ENCODE data around the gene MTPN.

The MTPN gene

DNA sequence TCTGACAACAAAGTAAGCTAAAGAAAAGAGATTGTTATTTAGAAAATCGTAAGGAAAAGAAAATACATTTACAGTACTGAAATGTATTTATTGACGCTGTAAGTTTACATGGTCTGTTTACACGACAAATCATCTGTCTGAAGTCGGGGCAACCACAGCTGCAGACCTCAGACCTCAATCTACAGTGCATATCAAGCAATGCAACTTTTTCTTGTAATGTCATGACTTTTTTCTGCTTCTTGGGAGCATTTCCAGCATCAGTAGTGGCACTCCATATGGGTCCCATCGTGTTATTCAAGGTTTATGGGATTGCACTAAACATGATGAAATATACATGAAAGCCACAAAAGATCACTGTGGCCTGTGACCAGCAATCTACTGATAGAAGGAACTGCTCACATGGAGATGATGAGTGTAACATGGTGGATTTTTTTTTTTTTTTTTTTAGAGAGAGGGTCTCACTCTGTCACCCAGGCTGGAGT lies 77.1 kb downstream of the MTPN start:
- Histone ChIP-seq H3K4me1 (ENCODE audit: insufficient read depth, low read length) (no peaks in the 10 kb centered on the region), H3K36me3 (ENCODE audit: insufficient read depth, low read length) (no peaks in the 10 kb centered on the region), H3K4me3 (ENCODE audit: low read depth in 1 of 2, low read length in 2 of 2) (no peak overlapping the region), H3K27me3 (ENCODE audit: control insufficient read depth in 1 of 2, insufficient read depth in 2 of 2, low read length in 2 of 2) (no peaks in the 10 kb centered on the region), H3K9ac (ENCODE audit: low read length) (no peak overlapping the region), H3K27ac (ENCODE audit: low read depth, low read length) (no peak overlapping the region), H3K9me3 (ENCODE audit: low read length) (no peaks in the 10 kb centered on the region)

DNA sequence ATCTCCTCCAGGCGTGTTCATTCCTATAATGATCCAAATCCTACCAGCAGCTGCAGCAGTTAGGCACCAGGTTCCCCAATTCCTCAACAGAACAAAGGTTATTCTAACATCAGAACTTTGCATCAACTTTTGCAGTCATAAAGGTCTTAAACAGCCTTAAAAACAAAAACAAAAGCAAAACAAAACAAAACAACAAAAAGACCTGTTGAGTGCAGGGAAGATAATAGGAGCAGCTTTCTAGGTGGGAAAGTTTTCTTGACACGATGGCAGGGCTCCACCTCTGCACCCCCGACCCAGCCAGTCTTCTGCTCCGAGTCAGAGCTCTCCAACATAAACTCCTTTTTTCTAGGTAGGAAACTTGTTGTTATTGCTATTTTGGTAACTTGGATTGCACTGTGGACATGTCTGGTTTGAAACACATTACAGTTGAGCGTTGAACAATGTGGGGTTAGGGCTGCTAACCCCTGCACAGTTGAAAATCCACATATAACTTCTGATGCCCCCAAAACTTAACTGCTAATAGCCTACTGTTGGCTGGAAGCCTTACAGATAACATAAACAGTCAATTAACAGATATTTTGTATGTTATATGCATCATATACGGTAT lies 77.6 kb downstream of the MTPN start:
- no peak overlapping the region for H3K9ac ChIP-seq (ENCODE audit: low read length)
- no peaks in the 10 kb centered on the region for H3K36me3 ChIP-seq (ENCODE audit: insufficient read depth, low read length)
- H3K27me3 ChIP-seq (ENCODE audit: control insufficient read depth in 1 of 2, insufficient read depth in 2 of 2, low read length in 2 of 2), result no peaks in the 10 kb centered on the region
- no peak overlapping the region for H3K27ac ChIP-seq (ENCODE audit: low read depth, low read length)
- no peak overlapping the region for H3K4me3 ChIP-seq (ENCODE audit: low read depth in 1 of 2, low read length in 2 of 2)
- H3K4me1 ChIP-seq (ENCODE audit: insufficient read depth, low read length), result no peaks in the 10 kb centered on the region
- no peaks in the 10 kb centered on the region for H3K9me3 ChIP-seq (ENCODE audit: low read length)

DNA sequence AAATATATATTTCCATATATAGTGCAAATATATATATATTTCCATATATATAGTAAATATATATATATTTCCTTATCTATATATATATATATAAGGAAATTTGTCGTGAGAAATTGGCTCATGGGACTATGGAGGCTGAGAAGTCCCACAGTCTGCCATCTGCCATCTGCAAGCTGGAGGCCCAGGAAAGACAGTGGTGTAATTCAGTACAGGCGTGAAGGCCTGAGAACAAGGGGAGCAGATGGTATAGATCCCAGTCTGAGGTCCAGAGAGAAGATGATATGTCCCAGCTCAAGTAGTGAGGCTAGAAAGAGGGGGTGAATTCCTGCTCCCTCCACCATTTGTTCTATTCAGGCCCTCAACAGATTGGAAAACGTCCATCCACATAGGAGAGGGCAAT lies 78.9 kb downstream of the MTPN start:
- Histone ChIP-seq H3K36me3 (ENCODE audit: insufficient read depth, low read length) (no peaks in the 10 kb centered on the region), H3K4me3 (ENCODE audit: low read depth in 1 of 2, low read length in 2 of 2) (no peak overlapping the region), H3K4me1 (ENCODE audit: insufficient read depth, low read length) (no peaks in the 10 kb centered on the region), H3K27me3 (ENCODE audit: control insufficient read depth in 1 of 2, insufficient read depth in 2 of 2, low read length in 2 of 2) (no peaks in the 10 kb centered on the region), H3K27ac (ENCODE audit: low read depth, low read length) (no peak overlapping the region), H3K9me3 (ENCODE audit: low read length) (no peaks in the 10 kb centered on the region), H3K9ac (ENCODE audit: low read length) (no peak overlapping the region)

DNA sequence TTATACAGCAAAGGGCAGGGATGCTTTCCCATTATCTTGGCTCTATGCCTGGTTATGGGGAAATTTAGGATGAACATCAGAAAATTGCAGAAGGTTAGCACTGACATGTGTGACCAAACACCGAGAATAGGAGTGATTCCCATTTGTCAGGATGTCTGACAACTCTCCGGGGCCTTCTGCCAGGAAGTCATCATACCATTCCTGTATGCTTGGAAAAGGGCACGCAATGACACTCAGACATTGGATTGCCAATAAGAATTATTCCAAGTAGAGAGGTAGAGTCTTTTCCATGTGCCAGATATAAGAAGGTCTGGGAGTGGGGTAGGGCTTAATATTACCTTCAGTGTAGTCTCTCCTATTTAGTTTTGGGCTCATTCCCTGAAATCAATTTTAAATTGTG lies 82.3 kb downstream of the MTPN start:
- H3K27ac ChIP-seq (ENCODE audit: low read depth, low read length), result no peak overlapping the region
- no peaks in the 10 kb centered on the region for H3K36me3 ChIP-seq (ENCODE audit: insufficient read depth, low read length)
- no peak overlapping the region for H3K4me3 ChIP-seq (ENCODE audit: low read depth in 1 of 2, low read length in 2 of 2)
- no peaks in the 10 kb centered on the region for H3K9me3 ChIP-seq (ENCODE audit: low read length)
- H3K4me1 ChIP-seq (ENCODE audit: insufficient read depth, low read length), result peaks cover 5% of the 10 kb centered on the region
- no peaks in the 10 kb centered on the region for H3K27me3 ChIP-seq (ENCODE audit: control insufficient read depth in 1 of 2, insufficient read depth in 2 of 2, low read length in 2 of 2)
- no peak overlapping the region for H3K9ac ChIP-seq (ENCODE audit: low read length)

DNA sequence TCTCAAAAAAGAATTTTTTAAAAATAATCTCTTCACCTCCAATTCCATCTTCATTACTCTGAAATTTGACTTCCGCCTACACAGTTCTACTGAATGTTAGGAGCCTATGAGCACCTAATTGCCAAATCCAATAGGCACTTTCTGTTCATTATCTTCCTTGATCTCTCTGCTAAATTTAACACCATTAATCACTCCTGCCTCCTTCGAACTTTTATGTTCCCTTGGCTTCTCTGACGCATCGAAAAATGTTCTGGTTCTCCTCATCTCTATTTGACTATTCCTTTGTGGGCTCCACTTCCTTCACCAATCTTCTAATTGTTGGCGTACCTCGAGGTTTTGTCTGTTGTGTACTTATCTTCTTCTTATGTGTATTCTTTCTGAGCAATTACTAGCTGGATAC lies 87.3 kb downstream of the MTPN start:
- Histone ChIP-seq H3K36me3 (ENCODE audit: insufficient read depth, low read length) (no peaks in the 10 kb centered on the region), H3K9me3 (ENCODE audit: low read length) (no peaks in the 10 kb centered on the region), H3K4me1 (ENCODE audit: insufficient read depth, low read length) (peaks cover 5% of the 10 kb centered on the region), H3K4me3 (ENCODE audit: low read depth in 1 of 2, low read length in 2 of 2) (no peak overlapping the region), H3K27ac (ENCODE audit: low read depth, low read length) (no peak overlapping the region), H3K9ac (ENCODE audit: low read length) (no peak overlapping the region), H3K27me3 (ENCODE audit: control insufficient read depth in 1 of 2, insufficient read depth in 2 of 2, low read length in 2 of 2) (no peaks in the 10 kb centered on the region)

DNA sequence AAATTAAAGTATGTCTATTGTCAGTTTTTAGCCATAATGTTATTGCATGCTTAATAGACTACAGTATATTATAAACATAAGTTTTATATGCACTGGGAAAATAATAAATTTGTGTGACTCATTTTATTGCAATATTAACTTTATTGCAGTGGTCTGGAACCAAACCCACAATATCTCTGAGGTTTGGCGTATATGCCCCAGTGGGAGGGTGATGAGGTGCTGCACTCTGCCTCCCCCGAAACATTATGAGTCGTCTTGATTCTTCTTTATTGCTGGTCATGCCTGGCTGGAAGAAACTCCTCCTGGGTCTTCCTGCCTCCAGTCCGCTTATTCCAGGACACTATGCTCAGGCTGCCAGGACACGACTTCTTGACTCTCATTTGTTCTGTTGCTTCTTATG lies 88.4 kb downstream of the MTPN start:
- peaks cover 5% of the 10 kb centered on the region for H3K4me1 ChIP-seq (ENCODE audit: insufficient read depth, low read length)
- H3K27ac ChIP-seq (ENCODE audit: low read depth, low read length), result no peak overlapping the region
- H3K9me3 ChIP-seq (ENCODE audit: low read length), result no peaks in the 10 kb centered on the region
- no peaks in the 10 kb centered on the region for H3K36me3 ChIP-seq (ENCODE audit: insufficient read depth, low read length)
- H3K4me3 ChIP-seq (ENCODE audit: low read depth in 1 of 2, low read length in 2 of 2), result no peak overlapping the region
- no peaks in the 10 kb centered on the region for H3K27me3 ChIP-seq (ENCODE audit: control insufficient read depth in 1 of 2, insufficient read depth in 2 of 2, low read length in 2 of 2)
- H3K9ac ChIP-seq (ENCODE audit: low read length), result no peak overlapping the region

DNA sequence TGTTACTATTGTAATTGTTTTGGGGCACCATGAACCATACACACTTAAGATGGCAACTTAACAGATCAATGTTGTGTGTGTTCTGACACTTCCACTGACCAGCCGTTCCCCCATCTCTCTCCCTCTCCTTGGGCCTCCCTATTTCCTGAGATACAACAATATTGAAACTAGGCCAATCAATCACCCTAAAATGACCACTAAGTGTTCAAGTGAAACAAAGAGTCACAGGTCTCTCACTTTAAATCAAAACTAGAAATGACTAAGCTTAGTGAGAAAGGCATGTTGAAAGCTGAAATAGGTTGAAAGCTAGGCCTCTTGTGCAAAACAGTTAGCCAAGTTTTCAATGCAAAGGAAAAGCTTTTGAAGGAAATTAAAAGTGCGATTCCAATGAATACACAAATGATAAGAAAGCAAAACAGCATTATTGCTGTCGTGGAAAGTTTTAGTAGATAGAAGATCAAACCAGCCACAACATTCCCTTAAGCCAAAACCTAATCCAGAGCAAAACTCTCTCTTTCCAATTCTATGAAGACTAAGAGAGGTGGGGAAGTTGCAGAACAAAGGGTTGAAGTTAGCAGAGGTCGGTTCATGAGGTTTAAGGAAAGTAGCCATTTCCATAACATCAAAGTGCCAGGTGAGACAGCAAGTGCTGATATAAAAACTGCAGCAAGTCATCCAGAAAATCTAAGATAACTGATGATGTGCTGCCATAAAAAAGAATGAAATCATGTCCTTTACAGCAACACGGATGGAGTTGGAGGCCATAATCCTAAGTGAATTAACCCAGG lies 90.6 kb downstream of the MTPN start:
- Histone ChIP-seq H3K4me3 (ENCODE audit: low read depth in 1 of 2, low read length in 2 of 2) (no peak overlapping the region), H3K9ac (ENCODE audit: low read length) (no peak overlapping the region), H3K9me3 (ENCODE audit: low read length) (no peaks in the 10 kb centered on the region), H3K27me3 (ENCODE audit: control insufficient read depth in 1 of 2, insufficient read depth in 2 of 2, low read length in 2 of 2) (no peaks in the 10 kb centered on the region), H3K4me1 (ENCODE audit: insufficient read depth, low read length) (peaks cover 5% of the 10 kb centered on the region), H3K27ac (ENCODE audit: low read depth, low read length) (no peak overlapping the region), H3K36me3 (ENCODE audit: insufficient read depth, low read length) (no peaks in the 10 kb centered on the region)

DNA sequence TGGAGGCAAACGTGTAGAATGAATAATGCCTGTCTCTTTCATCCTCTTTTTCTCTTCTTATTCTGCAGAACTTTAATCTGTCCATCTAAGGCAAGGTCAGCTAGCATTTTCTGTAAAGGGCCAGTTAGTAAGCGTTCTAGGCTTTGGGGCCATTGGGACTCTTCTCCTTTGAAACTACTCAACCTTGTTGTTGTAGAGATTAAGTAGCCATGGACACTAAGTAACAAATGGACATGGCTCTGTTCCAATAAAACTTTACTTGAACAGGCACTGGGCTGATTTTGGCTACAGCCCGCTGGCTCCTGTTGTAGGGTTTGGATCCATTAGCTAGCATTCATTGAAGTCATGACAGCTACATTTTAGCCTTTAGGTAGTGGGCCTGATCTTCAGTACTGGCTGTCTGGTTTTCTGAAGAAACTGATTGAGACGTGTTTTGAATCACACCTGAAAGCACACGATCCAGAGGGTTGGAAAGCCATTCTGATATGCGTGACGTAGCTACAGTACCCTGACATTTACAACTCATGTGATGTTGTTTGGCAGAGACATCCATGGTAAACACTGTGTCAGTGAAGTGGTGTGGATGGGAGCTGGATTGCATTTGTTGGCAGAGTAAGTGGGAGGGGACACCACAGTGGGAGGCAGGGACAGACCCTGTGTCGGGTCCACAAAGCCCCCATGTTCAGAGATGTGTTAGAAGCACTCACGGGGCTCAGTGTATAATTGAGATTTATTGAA lies 92.5 kb downstream of the MTPN start:
- Histone ChIP-seq H3K27me3 (ENCODE audit: control insufficient read depth in 1 of 2, insufficient read depth in 2 of 2, low read length in 2 of 2) (no peaks in the 10 kb centered on the region), H3K9me3 (ENCODE audit: low read length) (no peaks in the 10 kb centered on the region), H3K4me3 (ENCODE audit: low read depth in 1 of 2, low read length in 2 of 2) (no peak overlapping the region), H3K4me1 (ENCODE audit: insufficient read depth, low read length) (no peaks in the 10 kb centered on the region), H3K9ac (ENCODE audit: low read length) (no peak overlapping the region), H3K36me3 (ENCODE audit: insufficient read depth, low read length) (no peaks in the 10 kb centered on the region), H3K27ac (ENCODE audit: low read depth, low read length) (no peak overlapping the region)

DNA sequence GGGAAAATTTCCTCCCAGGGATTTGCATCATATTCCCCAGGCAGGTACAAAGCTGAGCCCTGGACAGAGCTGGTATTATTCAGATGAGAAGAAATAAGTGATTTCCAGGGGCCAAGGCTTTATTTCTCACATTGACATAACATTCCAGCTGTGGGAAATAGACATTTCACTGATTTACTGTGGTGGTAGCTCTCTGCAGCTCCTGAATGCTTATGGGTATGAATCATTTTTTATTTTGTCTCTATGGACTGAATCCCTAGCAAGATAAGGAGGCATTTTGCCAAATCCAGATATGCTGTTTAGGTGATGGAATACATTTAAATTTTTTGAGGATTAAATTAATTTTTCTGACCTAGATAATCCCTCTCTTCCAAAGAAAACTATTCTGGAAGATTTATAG lies 97.9 kb downstream of the MTPN start:
- no peak overlapping the region for H3K9ac ChIP-seq (ENCODE audit: low read length)
- H3K9me3 ChIP-seq (ENCODE audit: low read length), result no peaks in the 10 kb centered on the region
- no peaks in the 10 kb centered on the region for H3K27me3 ChIP-seq (ENCODE audit: control insufficient read depth in 1 of 2, insufficient read depth in 2 of 2, low read length in 2 of 2)
- no peaks in the 10 kb centered on the region for H3K4me1 ChIP-seq (ENCODE audit: insufficient read depth, low read length)
- no peak overlapping the region for H3K27ac ChIP-seq (ENCODE audit: low read depth, low read length)
- H3K4me3 ChIP-seq (ENCODE audit: low read depth in 1 of 2, low read length in 2 of 2), result no peak overlapping the region
- H3K36me3 ChIP-seq (ENCODE audit: insufficient read depth, low read length), result no peaks in the 10 kb centered on the region

DNA sequence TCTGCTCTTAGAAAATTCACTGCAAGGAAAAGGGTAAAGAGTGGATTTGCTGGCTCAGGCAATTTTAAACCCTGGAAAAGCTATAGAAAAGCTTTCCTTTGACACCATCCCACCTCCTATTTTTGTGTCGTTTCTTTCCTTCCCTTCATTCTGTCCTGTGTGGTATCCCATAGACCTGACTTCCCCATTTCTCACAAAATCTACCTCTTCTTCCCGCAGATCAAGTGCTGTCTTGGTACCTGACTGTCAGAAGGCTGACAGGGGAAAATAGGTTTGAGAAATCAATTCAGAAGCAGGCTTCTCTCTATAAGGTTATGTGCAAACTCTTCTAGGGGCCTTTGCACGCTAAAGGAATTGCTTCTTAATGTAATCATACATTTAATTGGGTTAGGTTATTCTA lies 98.9 kb downstream of the MTPN start:
- H3K9me3 ChIP-seq (ENCODE audit: low read length), result no peaks in the 10 kb centered on the region
- H3K27me3 ChIP-seq (ENCODE audit: control insufficient read depth in 1 of 2, insufficient read depth in 2 of 2, low read length in 2 of 2), result no peaks in the 10 kb centered on the region
- no peak overlapping the region for H3K27ac ChIP-seq (ENCODE audit: low read depth, low read length)

DNA sequence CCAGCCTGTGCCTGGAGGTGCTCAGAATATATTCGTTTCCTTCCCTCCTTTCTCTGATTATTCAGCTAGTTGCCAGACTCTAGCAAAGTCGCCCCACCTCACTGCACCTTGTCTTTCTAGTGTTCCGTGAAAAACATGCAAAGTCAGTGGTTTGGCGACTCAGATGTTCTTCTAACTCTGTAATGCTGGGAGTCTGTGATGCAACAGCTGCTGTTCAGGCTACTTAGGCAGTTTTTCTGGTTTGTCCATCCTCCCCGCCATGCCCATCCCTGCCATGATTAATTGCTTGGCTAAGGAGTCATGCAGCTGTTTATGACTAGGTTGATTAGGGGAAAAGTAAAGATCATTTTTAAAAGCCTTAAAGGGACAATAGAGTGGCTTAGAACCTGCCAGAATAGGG lies 99.4 kb downstream of the MTPN start:
- no peak overlapping the region for H3K9ac ChIP-seq (ENCODE audit: low read length)
- no peaks in the 10 kb centered on the region for H3K9me3 ChIP-seq (ENCODE audit: low read length)
- H3K4me1 ChIP-seq (ENCODE audit: insufficient read depth, low read length), result no peaks in the 10 kb centered on the region
- H3K27ac ChIP-seq (ENCODE audit: low read depth, low read length), result no peak overlapping the region
- H3K36me3 ChIP-seq (ENCODE audit: insufficient read depth, low read length), result no peaks in the 10 kb centered on the region
- H3K4me3 ChIP-seq (ENCODE audit: low read depth in 1 of 2, low read length in 2 of 2), result no peak overlapping the region
- H3K27me3 ChIP-seq (ENCODE audit: control insufficient read depth in 1 of 2, insufficient read depth in 2 of 2, low read length in 2 of 2), result no peaks in the 10 kb centered on the region

More for the DNA sequence above, 98.9 kb downstream of the MTPN start:
- no peak overlapping the region for H3K9ac ChIP-seq (ENCODE audit: low read length)
- no peak overlapping the region for H3K4me3 ChIP-seq (ENCODE audit: low read depth in 1 of 2, low read length in 2 of 2)
- H3K36me3 ChIP-seq (ENCODE audit: insufficient read depth, low read length), result no peaks in the 10 kb centered on the region
- no peaks in the 10 kb centered on the region for H3K4me1 ChIP-seq (ENCODE audit: insufficient read depth, low read length)
